Activated T-cell treated with anti-CD3 and anti-CD28 coated beads for 24 hours (primary cell): Measurements from ENCODE around the gene BIN1.

Experiments used
- DNase-seq: peaks from one replicate; pipeline ENCODE4 v3.0.0-alpha.2; 2020; ENCODE audit warnings: low read depth

The BIN1 gene

DNA sequence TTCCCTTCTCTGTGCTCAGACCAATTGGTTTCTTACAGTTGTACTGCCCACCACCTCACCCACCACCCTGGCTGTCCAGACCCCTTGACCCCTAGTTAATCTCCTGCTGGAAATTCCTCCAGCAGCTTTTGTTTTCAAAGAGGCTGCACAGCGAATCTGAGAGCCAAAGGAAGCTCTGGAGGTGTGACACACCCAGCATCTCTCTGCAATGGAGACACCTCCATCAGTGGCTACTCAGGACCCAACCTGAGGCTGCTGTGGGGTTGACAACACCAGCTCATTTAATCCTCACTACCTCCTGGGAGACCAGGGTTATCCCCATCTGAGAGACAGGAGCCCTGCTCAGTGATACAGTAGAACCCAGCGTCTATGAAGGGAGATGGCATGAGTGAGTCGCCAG, 86.4 kb downstream of the BIN1 start:
- no peak for DNase-seq

DNA sequence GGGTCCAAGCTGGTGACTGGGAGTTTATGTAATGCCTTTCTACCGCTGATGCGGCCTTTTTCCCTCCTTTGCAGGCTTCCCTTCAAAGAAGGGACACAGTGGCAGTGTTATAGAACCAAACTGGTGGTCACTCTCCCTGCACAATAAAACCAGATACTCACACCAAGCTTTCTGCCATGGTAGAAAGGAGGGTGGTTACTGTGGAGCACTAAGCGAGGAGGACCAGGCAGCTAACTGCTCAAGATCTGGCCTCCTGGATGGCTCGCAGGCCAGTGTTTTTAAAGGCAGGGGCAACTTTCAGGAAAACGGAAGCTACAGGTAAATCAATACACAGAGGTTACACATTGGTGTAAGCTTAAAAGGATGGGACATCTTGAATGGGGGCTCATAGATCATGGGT, 89.4 kb downstream of the BIN1 start:
- DNase-seq, result no peak

GRCh38 chr2:127016329-127016728, 90.6 kb downstream of the BIN1 start:
- DNase-seq, result no peak

GRCh38 chr2:127015106-127015910, 91.6 kb downstream of the BIN1 start:
- no peak for DNase-seq

DNA sequence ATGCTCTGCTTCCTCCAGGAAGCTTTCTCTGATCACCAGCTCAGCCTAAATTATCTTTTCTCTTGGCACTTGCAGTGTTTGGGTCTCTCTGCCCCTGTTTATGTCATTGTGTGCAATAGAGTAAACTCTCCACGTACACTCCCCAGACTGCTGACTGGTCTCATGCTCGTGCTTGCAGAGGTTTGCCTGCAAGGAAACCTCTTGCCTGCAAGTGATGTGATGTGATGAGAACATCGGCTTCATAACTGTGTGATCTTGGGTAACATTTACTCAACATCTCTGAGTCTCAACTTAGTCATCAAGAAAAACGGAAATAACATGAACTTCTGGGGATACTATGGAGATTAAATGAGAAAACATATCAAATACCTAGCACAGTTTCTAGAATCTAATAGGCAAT, 92.3 kb downstream of the BIN1 start:
- no peak for DNase-seq

DNA sequence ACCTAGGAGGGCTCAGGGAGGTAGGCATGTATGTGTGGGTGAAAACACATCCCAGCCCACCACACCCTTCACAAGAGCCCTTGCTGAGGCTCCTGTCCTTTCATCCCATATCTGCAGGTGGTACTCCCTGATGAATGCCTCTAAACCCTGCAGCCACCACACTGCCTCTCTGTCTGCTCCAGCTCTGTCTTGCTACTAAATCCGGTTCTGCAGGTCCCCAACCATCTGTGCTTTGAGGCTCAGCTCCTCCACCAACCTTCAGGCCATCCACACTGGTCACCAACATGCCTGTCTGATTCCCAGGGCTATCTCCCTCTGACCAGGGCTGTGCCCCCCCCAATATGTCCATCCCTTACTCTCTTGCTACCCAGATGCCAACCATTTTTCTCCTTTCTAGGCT, 92.7 kb downstream of the BIN1 start:
- DNase-seq, result no peak

DNA sequence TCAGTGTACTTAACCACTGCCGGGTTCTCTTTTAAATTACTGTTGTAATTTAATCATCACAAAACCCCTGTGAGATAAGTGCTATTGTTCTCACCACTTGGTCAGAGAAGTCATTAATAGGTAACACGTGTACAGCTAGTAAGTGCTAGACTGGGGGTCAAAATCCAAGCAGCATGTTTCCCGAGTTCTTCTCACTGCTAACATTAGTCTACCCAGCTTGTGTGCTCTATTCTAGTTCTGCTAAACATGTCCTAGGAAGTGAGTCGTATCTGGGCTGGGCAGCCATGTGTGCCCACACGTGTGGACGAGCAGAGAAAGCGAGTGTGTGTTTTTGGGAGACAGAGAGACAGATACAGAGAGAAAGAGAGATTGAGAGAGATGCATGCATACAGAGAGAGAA, 94.1 kb downstream of the BIN1 start:
- DNase-seq, result no peak

DNA sequence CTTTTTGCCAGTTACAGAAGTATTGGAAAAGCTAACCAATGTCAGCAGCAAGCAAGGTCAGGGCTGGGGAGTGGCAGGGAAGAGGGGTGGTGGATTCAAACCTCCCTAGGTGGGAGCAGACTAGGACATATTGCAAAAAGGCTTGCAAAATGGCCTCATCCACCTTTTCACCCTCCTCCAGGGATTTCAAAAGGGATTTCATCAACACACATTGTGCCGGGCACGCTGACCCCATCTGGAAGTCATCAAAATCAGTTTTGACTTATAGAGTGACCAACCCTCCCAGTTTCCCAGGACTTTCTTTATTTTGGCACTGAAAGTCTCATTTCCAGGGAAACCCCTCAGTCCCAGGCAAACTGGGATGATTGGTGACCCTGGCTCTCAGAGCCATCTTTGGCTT, 94.7 kb downstream of the BIN1 start:
- no peak for DNase-seq

- no peak for DNase-seq
Measured at GRCh38 chr2:127011796-127012195, 95.2 kb downstream of the BIN1 start.

GRCh38 chr2:127011231-127011661, 95.7 kb downstream of the BIN1 start:
- no peak for DNase-seq

DNA sequence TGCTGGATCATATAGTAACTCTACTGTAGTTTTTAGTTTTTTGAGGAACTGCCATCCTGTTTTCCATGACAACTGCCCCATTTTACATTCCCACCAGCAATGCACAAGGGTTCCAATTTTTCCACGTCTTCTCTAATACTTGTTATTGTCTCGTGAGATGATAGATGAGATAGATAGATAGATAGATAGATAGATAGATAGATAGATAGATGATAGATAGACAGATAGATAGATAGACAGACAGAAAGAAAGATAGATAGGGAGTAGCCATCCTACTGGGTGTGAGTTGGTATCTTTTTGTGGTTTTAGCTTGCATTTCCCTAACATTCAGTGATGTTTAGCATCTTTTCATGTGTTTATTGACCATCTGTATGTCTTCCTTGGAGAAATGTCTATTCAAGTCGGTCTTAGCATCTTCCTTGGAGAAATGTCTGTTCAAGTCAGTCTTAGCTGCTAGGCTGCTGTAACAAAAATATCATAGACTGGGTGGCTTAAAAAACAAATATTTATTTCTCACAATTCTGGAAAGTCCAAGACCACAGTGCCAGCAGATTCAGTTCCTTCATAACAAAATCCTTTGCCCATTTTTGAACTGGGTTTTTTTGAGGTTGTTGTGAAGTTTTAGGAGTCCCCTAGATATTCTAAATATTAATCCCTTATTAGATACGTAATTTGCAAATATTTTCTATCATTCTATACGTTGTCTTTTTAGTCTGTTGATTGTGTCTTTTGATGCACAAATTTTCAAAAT, 98.5 kb downstream of the BIN1 start:
- no peak for DNase-seq

DNA sequence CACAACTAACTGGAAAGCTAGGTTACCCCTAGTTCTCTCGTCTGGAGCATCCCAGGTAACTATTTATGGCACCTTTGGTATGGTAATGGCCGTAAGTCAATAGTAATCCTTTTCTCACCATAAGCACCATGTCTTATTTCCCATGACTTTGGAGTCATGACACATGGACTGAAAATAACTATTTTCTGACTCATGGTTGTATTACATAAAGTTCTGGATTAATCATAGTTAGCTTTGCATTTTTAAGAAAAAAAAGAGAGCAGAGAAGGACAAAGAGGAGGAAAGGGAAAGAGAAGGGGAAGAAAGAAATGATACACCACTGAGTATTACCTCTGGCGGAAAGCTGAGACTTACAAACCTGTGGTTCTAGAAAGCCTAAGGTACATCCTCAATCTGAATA, 99.3 kb downstream of the BIN1 start:
- DNase-seq, result no peak

DNA sequence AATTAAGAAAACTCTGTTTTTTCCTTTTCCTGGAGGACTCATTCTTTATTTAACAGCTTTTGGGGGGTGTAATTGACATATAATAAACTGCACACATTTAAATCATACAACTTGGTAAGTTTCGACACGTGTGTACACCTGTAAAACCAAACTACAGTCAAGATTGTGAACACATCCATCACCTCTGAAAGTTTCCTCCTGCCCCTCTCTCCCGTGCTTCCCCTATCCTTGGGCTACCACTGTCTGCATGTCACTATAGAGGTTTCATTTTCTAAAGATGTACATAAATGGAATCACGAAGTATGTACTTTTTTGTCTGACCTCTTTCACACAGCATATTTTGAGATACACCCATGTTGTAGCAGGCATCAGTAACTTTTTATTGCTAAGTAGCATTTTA, 100.0 kb downstream of the BIN1 start:
- DNase-seq, result no peak

- DNase-seq, result no peak
Measured at GRCh38 chr2:127004893-127005600, 101.9 kb downstream of the BIN1 start.

- no peak for DNase-seq
Measured at GRCh38 chr2:127003070-127003800, 103.7 kb downstream of the BIN1 start.

- DNase-seq, result no peak
Measured at GRCh38 chr2:127001751-127002150, 105.2 kb downstream of the BIN1 start.

DNA sequence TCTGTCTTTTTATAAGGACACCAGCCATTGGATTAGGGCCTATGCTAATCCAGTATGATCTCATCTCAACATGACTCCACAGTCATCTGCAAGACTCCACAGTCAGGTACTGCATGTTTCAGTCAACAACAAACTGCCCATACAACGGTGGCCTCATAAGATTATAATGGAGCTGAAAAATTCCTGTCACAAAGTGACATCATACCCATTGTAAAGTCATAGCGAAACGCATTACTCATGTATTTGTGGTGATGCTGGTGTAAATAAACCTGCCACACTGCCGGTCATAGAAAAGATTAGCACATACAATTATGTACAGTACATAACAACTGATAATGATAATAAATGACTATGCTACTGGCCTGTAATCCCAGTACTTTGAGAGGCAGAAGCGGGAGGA, 106.0 kb downstream of the BIN1 start:
- DNase-seq, result no peak

DNA sequence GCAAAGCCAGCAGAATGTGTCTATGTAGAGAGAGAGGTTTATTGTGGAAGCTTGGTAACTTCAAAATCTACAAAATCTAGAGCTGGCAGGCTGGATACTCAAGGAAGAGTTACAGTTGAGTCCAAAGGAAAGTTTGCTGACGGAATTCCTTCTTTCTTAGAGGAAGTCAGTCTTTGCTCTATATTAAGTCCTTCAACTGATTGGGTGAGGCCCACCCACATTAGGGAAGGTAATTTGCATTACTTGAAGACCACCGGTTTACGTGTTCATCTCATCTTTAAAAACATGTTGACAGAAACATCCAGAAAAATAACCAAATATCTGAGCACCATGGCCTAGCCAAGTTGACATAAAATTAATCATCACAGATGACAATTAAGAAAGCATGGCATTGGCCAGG, 106.8 kb downstream of the BIN1 start:
- no peak for DNase-seq

GRCh38 chr2:126999106-126999756, 107.7 kb downstream of the BIN1 start:
- no peak for DNase-seq

- DNase-seq, result no peak
Measured at GRCh38 chr2:126998486-126998885, 108.5 kb downstream of the BIN1 start.
